Effector memory CD4-positive, alpha-beta T cell (primary cell): ENCODE results near the gene KRTAP10-11.
"Not testable (repeated sequence)": the region's sequence is repeated elsewhere in the genome, so short reads cannot be mapped to it uniquely, and the experiment has no call there.

Experiments used
- DNase-seq, 3 donors: peaks; one replicate each; pipeline ENCODE4 v3.0.0-alpha.2; 2020
- H3K27ac ChIP-seq: 2 replicates; pipeline ENCODE4 v1.7.0; 2013; ENCODE audit warnings: mild to moderate bottlenecking, low read length, moderate library complexity; ENCODE audit not compliant: insufficient read depth, poor library complexity, severe bottlenecking
- H3K27me3 ChIP-seq: replicated peaks from 2 replicates; pipeline ENCODE4 v1.7.0; 2013; ENCODE audit warnings: mild to moderate bottlenecking, low read length; ENCODE audit not compliant: insufficient read depth, control insufficient read depth, poor library complexity, severe bottlenecking
- H3K36me3 ChIP-seq: 2 replicates; pipeline ENCODE4 v1.7.0; 2013; ENCODE audit warnings: mild to moderate bottlenecking, low read length, moderate library complexity; ENCODE audit not compliant: control insufficient read depth, insufficient read depth
- H3K4me1 ChIP-seq: 2 replicates; pipeline ENCODE4 v1.7.0; 2013; ENCODE audit warnings: low read length, mild to moderate bottlenecking; ENCODE audit not compliant: control insufficient read depth, insufficient read depth, poor library complexity, severe bottlenecking
- H3K4me3 ChIP-seq: 2 replicates; pipeline ENCODE4 v1.7.0; 2013; ENCODE audit warnings: low read length, low read depth, mild to moderate bottlenecking; ENCODE audit not compliant: insufficient read depth, poor library complexity, severe bottlenecking
- H3K9me3 ChIP-seq: 2 replicates; pipeline ENCODE4 v1.7.0; 2013; ENCODE audit warnings: mild to moderate bottlenecking, low read length, moderate library complexity; ENCODE audit not compliant: control insufficient read depth

Gene KRTAP10-11

DNA sequence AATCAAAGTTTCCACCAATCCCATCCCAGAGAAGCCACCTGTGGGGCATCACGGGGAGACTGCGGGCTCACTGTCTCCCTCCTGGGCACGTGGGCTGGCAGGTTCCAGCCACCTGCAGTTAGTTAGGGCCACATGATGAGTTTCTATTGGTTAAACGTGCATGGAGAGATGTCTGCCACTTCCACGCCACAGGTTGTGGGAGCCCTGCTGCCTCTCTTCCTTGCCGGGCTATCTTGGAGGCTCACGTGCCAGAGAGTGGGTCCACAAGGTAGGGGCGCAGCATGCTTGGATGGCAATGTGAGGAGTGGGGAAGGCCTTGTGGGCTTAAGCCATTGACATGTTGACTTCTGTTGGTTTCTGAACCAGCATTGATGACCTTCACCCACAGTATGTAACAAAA lies 42.3 kb upstream of the KRTAP10-11 start:
- no peaks in the 10 kb centered on the region for H3K27me3 ChIP-seq
- no peaks in the 10 kb centered on the region for H3K9me3 ChIP-seq
- H3K4me3 ChIP-seq: no peak overlapping the region
- no peaks in the 10 kb centered on the region for H3K4me1 ChIP-seq
- H3K36me3 ChIP-seq: no peaks in the 10 kb centered on the region
- DNase-seq: no peak
- H3K27ac ChIP-seq: no peak overlapping the region

DNA sequence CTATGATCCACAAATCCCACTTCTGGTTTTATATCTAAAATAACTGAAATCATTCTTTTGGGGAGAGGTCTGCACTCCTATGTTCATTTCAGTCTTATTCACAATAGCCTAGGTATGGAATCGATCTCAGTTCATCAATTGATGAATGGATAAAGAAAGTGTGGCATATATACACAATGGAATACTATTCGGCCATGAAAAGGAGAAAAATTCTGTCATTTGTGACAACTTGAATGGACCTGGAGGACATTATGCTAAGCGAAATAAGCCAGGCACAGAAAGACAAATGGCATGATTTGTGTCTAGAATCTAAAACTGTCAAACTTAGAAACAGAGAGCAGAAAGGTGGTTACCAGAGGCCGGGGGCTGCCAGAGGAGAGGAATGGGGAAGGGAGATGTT lies 39.7 kb upstream of the KRTAP10-11 start:
- Histone ChIP-seq H3K36me3 (no peaks in the 10 kb centered on the region), H3K4me3 (no peak overlapping the region), H3K27ac (no peak overlapping the region), H3K27me3 (no peaks in the 10 kb centered on the region), H3K4me1 (no peaks in the 10 kb centered on the region), H3K9me3 (no peaks in the 10 kb centered on the region)
- DNase-seq: no peak

DNA sequence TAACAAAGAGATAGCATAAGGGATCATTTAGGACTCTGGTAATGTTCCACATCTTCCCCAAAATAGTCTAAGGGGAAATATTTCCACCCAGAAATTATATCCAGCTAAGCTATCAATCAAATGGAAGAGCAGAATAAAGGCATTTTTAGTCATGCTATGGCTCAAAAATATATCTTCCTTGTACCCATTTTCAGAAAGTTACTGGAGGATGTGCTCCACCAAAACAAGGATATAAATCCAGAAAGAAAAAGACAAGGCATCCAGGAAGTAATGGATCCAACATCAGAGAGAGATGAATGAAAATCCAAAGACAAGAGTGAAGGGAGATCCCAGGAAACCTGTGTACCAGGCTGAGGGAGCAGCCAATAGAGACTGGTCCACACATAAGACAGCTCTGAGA lies 37.0 kb upstream of the KRTAP10-11 start:
- no peaks in the 10 kb centered on the region for H3K9me3 ChIP-seq
- no peak overlapping the region for H3K27ac ChIP-seq
- DNase-seq: no peak
- H3K27me3 ChIP-seq: no peaks in the 10 kb centered on the region
- no peak overlapping the region for H3K4me3 ChIP-seq
- H3K4me1 ChIP-seq: no peaks in the 10 kb centered on the region
- no peaks in the 10 kb centered on the region for H3K36me3 ChIP-seq

DNA sequence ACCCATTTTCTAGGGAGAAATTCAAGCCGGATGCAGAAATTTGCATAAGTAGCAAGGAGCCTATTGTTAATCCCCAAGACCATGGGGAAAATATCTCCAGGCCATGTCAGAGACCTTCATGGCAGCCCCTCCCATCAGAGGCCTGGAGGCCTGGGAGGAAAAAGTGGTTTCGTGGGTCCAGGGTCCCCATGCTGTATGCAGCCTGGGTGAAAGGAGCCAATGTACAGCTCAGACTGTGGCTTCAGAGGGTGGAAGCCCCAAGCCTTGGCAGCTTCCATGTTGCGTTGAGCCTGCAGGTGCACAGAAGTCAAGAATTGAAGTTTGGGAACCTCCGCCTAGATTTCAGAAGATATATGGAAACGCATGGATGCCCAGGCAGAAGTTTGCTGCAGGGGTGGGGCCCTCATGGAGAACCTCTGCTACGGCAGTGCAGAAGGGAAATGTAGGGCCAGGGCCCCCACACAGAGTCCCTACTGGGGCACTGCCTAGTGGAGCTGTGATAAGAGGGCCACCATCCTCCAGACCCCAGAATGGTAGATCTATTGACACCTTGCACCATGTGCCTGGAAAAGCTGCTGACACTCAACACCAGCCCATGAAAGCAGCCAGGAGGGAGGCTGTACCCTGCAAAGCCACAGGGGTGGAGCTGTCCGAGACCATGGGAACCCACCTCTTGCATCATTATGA lies 35.9 kb upstream of the KRTAP10-11 start:
- H3K27me3 ChIP-seq, H3K4me3 ChIP-seq, DNase-seq, H3K36me3 ChIP-seq, H3K27ac ChIP-seq, H3K4me1 ChIP-seq, H3K9me3 ChIP-seq: not testable (repeated sequence)

GRCh38 chr21:44611551-44611950 lies 34.7 kb upstream of the KRTAP10-11 start:
- Histone ChIP-seq H3K27ac (no peak overlapping the region), H3K36me3 (no peaks in the 10 kb centered on the region), H3K27me3 (no peaks in the 10 kb centered on the region), H3K4me1 (peaks cover 6% of the 10 kb centered on the region), H3K4me3 (no peak overlapping the region), H3K9me3 (no peaks in the 10 kb centered on the region)
- DNase-seq: no peak

DNA sequence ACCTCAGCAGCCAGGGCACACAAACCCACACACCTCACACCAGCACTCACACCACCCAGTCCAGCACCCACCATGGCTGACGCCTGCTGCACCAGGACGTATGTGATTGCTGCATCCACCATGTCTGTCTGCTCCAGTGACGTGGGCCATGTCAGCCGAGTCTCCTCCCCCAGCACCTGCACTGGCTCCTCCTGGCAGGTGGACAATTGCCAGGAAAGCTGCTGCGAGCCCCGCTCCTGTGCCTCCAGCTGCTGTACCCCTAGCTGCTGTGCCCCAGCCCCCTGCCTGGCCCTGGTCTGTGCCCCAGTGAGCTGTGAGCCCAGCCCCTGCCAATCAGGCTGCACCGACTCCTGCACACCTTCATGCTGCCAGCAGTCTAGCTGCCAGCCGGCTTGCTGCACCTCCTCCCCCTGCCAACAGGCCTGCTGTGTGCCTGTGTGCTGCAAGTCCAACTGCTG lies 34.2 kb upstream of the KRTAP10-11 start, which contains the start of gene KRTAP10-8:
TSS of gene KRTAP10-8 (plus strand) at position 51 of the 458 bp plus-strand sequence. CDS start at position 73, 22 bp downstream.
- Histone ChIP-seq H3K9me3 (no peaks in the 10 kb centered on the region), H3K27ac (no peak within 1 kb of the TSS), H3K27me3 (no peaks in the 10 kb centered on the region), H3K36me3 (no peaks in the 10 kb centered on the region), H3K4me3 (no peak within 1 kb of the TSS), H3K4me1 (peaks cover 6% of the 10 kb centered on the region)
- DNase-seq: no peak

- DNase-seq: no peak
- Histone ChIP-seq H3K4me1 (peaks cover 6% of the 10 kb centered on the region), H3K4me3 (no peak overlapping the region), H3K27me3 (no peaks in the 10 kb centered on the region), H3K9me3 (no peaks in the 10 kb centered on the region), H3K27ac (no peak overlapping the region), H3K36me3 (no peaks in the 10 kb centered on the region)
Observed at GRCh38 chr21:44612669-44613229, 33.5 kb upstream of the KRTAP10-11 start.

DNA sequence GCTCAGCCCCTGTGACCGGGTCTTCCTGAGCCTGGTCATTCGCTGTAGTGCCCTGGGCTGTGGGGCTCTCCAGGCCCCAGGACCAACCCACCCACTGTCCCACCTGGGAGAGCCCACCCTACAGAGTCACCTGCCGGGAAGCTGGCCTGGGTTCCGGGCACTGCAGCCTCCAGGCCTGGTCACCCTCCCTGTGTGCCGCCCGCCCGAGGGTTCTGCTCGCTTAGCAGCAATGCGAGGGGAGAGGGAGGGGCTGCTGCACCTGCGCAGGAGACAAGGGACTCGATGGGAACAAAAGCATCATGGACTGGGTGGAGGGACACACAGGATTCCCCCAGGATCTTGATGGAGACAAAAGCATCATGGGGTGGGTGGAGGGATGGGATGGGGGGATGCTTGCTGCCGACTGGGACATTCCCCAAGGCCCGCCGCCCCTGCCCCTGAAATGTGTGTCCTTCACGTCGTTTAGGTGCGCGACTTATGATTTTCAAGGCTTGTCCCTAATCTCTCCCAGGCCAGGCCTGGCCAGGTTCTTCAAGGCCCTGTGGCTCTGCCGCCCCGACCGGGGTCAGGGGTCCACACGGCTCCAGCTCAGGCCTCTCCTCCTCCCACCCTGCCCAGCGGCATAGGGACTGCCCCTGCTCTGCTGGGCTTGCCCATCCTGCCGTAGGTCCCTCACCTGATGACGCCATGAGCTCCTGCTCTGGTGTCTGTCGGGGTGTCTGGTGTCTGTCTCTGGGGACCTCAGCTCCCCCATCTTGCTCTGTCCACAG lies 32.6 kb upstream of the KRTAP10-11 start:
- no peaks in the 10 kb centered on the region for H3K36me3 ChIP-seq
- H3K4me3 ChIP-seq: no peak overlapping the region
- H3K27me3 ChIP-seq: no peaks in the 10 kb centered on the region
- no peaks in the 10 kb centered on the region for H3K9me3 ChIP-seq
- no peak for DNase-seq
- no peak overlapping the region for H3K27ac ChIP-seq
- H3K4me1 ChIP-seq: peaks cover 10% of the 10 kb centered on the region

DNA sequence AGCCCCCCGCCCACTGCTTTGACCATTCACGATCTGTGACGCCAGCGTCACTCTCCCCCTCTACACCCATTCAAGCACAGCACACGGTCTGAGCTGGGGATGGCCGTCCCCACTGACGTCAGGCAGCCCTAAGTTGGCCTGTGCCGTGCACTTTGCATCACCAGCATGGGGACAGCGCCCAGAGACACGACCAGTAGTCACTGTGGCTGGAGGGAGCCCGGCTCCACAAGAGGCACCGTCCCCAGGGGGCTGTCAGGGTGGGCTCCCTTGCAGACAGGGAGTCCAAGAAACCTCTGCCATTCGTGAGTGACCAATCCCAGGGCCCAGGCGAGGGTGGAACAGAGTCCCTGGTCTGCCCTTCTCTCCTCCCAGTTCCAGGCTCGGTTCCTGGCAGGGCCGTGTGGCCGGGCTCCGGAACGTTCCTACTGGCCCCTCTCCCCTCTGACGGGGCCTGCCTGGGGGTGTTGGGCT lies 32.0 kb upstream of the KRTAP10-11 start:
- no peak overlapping the region for H3K4me3 ChIP-seq

DNA sequence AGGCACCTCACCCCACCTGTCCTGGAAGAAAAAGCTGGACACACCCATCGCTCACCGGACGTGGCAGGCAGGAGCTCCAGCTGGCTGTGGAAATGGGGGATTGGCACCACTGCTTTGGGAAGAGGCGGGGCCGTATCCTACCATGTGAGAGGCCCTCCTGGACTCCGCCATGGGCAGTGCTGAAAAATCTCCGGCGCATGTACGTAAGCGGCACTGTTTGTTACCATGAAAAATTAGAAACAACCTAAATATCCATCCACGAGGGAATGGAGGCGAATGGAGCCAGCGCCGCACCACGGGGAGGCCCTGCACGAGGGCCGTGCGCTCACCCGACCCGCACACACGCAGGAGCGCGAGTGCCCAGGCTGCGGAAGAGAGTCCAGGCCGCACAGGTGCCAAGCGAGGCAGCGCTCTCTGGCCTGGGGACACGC lies 31.2 kb upstream of the KRTAP10-11 start:
- no peaks in the 10 kb centered on the region for H3K36me3 ChIP-seq
- H3K27ac ChIP-seq: no peak overlapping the region
- no peaks in the 10 kb centered on the region for H3K9me3 ChIP-seq
- no peak overlapping the region for H3K4me3 ChIP-seq
- peaks cover 23% of the 10 kb centered on the region for H3K4me1 ChIP-seq
- no peak for DNase-seq
- H3K27me3 ChIP-seq: no peaks in the 10 kb centered on the region

More for the DNA sequence above, 32.0 kb upstream of the KRTAP10-11 start:
- Histone ChIP-seq H3K27me3 (no peaks in the 10 kb centered on the region), H3K4me1 (peaks cover 15% of the 10 kb centered on the region), H3K27ac (no peak overlapping the region), H3K9me3 (no peaks in the 10 kb centered on the region), H3K36me3 (no peaks in the 10 kb centered on the region)
- DNase-seq: no peak
